ENCODE data around the gene OXT.
"Not testable (repeated sequence)": the region's sequence is repeated elsewhere in the genome, so short reads cannot be mapped to it uniquely, and the experiment has no call there.

The OXT gene

GRCh38 chr20:3051385-3052019, 19.9 kb upstream of the OXT start:
- FAIRE-seq: no peak

GRCh38 chr20:3059489-3059888, 11.9 kb upstream of the OXT start:
- no peak for FAIRE-seq

DNA sequence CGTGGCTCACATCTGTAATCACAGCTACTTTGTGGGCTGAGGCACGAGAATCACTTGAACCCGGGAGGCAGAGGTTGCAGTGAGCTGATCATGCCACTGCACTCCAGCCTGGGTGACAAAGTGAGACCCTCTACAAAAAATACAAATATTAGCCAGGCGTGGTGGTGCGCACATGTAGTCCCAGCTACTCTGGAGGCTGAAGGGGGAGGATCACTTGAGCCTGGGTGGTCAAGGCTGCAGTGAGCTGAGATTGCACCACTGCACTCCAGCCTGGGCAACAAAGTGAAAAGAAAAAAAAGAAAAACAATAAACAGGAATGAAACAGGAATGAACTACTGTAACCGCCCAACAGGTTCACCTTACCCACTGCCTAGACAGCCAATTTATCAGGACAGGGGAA, 7.3 kb upstream of the OXT start:
- FAIRE-seq: not testable (repeated sequence)

DNA sequence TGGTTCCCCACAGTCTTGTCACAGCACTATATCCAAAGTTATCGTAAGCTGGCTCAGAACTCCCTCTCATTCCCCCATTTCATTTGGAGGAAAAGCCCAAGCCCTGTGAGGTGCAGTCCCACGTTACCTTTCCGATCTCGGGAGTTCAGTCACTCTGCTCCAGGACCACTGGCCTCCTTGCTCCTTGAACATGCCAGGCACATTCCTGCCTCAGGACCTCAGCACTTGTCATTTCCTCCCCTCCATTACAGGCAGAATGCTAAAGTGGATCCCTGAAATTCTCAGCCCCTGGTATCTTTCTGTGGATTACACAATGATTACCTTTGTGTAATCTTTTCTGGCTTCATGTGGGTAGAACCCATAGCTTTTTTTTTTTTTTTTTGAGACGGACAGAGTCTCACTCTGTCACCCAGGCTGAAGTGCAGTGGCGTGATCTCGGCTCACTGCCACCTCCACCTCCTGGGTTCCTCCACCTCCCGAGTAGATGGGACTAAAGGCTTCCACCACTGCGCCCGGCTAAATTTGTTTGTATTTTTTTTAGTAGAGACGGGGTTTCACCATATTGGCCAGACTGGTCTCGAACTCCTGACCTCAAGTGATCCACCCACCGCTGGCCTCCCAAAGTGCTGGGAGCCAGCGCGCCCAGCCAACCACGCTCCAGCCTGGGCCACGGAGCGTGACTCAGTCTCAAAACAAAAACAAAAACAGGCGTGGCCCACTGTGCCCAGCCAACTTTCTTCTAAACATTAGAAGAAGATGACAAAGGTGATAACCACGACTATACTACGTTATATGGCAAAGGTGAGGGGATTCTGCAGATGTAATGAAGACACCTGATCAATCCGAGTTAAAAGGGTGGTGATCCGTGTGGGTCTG, 4.0 kb upstream of the OXT start:
- FAIRE-seq: no peak

GRCh38 chr20:3068075-3068474, 3.3 kb upstream of the OXT start:
- no peak for FAIRE-seq

- no peak for FAIRE-seq
Observed at GRCh38 chr20:3068986-3069900, 2.2 kb upstream of the OXT start.

DNA sequence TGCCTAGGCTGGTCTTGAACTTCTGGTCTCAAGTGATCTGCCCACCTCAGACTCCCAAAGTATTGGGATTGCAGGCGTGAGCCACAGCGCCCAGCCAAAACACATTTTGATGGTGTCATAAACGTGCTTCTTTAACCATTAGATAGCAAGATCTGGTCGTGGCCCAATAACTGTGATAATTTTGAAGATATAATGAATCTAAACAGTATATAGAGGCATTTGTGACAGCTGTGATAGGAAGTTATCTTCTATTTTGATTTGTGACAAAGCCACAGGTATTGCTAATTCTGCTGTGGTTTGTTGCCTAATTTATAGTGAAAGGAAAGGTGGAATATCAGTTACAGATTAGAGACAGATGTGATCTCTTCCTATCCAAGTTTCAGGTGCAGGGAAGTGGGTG, 695 bp upstream of the OXT start:
- no peak for FAIRE-seq

GRCh38 chr20:3071266-3071609, 182 bp upstream of the OXT start:
- FAIRE-seq: no peak

GRCh38 chr20:3072530-3073250, 1.3 kb downstream of the OXT start:
- no peak for FAIRE-seq

- not testable (repeated sequence) for FAIRE-seq
Observed at GRCh38 chr20:3073251-3073643, 1.8 kb downstream of the OXT start.

GRCh38 chr20:3074812-3075211, 3.4 kb downstream of the OXT start:
- FAIRE-seq: no peak

DNA sequence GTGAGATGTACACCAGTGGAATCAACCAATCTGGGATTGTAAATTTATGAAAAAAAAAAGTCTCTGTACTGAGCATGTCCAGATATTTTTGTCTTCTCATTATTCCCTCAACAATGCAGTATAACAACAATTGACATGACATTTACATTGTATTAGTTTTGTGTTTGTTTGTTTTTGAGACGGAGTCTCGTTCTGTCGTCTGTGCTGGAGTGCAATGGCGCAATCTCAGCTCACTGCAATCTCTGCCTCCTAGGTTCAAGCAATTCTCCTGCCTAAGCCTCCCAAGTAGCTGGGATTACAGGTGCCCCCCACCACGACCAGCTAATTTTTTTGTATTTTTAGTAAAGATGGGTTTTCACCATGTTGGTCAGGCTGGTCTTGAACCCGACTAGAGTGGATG, 3.9 kb downstream of the OXT start:
- FAIRE-seq: not testable (repeated sequence)

- no peak for FAIRE-seq
Observed at GRCh38 chr20:3077618-3078134, 6.3 kb downstream of the OXT start.

- FAIRE-seq: no peak
Observed at GRCh38 chr20:3080939-3081388, 9.5 kb downstream of the OXT start.

DNA sequence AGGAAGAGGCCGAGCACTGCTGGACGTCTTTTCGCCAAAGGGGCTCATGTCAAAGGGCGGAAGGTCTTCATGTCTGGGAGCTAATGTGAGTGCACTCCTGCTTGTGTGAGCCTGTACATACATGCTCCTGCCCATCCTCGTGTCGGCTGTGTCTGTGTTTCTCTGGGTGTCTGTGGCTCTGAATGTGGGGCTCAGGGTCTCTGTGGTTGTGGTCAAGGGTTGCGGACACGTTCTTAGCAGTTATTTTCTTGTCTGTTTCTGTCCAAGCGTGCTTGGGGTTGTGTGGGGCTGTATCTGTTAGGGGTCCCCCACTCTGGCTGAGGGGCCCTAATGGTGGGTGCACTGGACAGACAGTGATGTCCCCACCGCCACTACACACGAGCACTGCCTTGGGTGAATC, 10.2 kb downstream of the OXT start:
- no peak for FAIRE-seq

DNA sequence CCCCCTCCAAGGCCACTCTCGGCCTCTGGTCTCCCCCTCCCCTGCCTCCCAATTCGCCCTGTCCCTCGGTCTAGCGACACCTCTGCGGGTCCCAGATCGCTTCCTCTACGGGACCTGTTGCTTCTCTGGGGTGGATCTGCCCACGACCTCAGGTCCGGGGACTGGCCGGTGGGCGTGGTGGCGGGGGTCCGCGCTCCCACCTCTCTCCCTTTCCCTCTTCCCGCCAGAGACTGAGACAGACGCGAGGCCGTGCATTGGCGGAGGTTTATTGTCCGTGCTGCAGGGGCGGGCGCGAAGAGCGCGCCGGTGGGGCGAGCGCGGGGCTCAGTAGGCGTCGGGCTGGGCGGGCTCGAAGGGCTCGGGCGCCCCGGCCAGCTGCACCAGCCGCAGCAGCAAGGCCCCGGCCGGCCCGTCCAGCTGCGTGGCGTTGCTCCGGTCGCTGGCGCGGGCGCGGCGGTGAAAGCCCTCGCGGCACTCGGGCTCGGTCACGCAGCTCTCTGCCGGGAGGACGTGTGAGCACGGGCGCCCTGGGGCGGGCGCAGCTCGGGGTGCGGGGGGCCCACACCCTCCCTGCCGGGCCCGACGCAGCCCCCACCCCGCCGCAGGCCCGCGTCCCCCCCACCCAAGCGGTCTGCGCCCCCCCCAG, 11.0 kb downstream of the OXT start:
- no peak for FAIRE-seq

GRCh38 chr20:3082955-3083952, 11.8 kb downstream of the OXT start:
- no peak for FAIRE-seq

DNA sequence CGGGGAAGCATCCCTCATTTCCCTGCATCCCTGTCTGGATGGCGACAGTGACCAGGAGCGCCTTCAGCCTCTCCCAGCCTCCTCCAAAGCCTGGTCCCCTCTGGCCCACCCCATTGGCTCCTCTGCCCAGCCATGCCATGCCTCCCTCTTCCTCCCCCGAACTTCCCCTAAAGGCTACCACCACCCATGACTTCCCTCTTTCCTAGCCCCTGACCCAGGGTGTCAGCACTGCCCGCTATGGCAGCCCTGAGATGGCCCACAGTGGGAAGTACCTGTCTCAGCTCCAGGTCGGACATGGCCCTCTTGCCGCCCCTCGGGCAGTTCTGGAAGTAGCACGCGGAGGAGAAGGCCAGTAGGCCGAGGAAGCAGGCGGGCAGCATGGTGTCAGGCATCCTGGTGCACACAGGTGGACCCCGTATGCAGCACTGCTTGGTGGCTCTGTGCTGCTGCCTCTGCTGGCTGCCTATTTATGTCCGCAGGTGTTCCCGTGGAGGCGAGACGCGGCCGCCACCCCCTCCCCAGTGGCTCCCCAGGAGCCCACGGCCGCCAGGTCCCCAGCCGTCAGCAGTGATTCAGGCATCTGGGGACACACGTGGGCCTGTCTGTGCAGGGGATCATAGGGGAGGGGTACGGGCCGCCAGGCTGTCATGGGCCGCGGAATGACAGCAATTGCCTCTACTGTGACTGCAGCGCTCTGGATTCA, 13.0 kb downstream of the OXT start, which contains the start of gene AVP:
Gene AVP (minus strand): TSS at position 442 of the 703 bp plus-strand sequence. CDS start 50 bp downstream, at position 392.
- FAIRE-seq: no peak

- no peak for FAIRE-seq
Observed at GRCh38 chr20:3084986-3085360, 13.6 kb downstream of the OXT start.

DNA sequence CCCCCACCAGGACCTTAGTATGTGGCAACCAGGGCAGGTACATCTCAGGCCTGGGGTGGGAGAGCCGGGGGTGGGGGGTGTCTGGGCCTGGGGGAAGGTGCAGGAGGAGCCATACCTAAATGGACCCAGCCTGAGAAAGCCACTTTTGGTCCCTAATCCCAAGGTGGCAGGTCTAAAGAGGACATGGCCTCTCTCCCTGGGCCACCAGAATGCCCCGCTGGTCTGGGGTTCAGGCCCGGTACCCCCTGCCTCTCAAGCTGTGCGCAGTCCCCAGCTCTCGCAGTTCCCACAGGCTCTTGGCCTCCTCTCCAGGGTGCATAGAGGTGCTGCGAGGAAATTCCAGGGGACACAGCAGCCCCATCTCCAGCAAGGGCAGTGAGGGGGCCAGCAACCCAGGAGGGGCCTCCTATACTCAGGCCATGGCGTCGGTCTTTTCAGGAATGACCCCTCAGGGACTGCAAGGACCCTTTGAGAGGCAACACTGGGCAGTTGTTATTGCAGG, 14.2 kb downstream of the OXT start:
- FAIRE-seq: no peak
